ENCODE results near the gene ARHGAP12. TPM values are rescaled to one million over a fixed set of nuclear protein-coding genes. Genes with fewer than 3 reads are reported as not detected.

The ARHGAP12 gene
- total RNA-seq, 1 donor from 2014 or later = 32.2 TPM

GRCh38 chr10:31914370-31914769, 14.3 kb downstream of the ARHGAP12 start:
- Histone ChIP-seq H3K9me3 (no peaks in the 10 kb centered on the region), H3K27ac (no peak overlapping the region), H3K27me3 (no peaks in the 10 kb centered on the region), H3K4me1 (peaks cover 31% of the 10 kb centered on the region), H3K4me3 (no peak overlapping the region), H3K36me3 (no peaks in the 10 kb centered on the region)
- TF ChIP-seq POLR2A (IDR thresholded peaks at IDR 0.05) = no peak
- TF ChIP-seq POLR2AphosphoS5 (IDR thresholded peaks at IDR 0.05; ENCODE audit: insufficient read depth in 1 of 2, low read depth in 1 of 2) = no peak
- TF ChIP-seq, protein P1, sequence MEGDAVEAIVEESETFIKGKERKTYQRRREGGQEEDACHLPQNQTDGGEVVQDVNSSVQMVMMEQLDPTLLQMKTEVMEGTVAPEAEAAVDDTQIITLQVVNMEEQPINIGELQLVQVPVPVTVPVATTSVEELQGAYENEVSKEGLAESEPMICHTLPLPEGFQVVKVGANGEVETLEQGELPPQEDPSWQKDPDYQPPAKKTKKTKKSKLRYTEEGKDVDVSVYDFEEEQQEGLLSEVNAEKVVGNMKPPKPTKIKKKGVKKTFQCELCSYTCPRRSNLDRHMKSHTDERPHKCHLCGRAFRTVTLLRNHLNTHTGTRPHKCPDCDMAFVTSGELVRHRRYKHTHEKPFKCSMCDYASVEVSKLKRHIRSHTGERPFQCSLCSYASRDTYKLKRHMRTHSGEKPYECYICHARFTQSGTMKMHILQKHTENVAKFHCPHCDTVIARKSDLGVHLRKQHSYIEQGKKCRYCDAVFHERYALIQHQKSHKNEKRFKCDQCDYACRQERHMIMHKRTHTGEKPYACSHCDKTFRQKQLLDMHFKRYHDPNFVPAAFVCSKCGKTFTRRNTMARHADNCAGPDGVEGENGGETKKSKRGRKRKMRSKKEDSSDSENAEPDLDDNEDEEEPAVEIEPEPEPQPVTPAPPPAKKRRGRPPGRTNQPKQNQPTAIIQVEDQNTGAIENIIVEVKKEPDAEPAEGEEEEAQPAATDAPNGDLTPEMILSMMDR (IDR thresholded peaks at IDR 0.05) = no peak
- no peak for DNase-seq (ENCODE audit: extremely low spot score in 2 of 2)
- intact Hi-C loops (cut with DNase I) = no loop called here

- no peaks in the 10 kb centered on the region for H3K36me3 ChIP-seq
- no peaks in the 10 kb centered on the region for H3K9me3 ChIP-seq
- H3K4me1 ChIP-seq = peaks cover 36% of the 10 kb centered on the region
- no peak for DNase-seq (ENCODE audit: extremely low spot score in 2 of 2)
- intact Hi-C loops (cut with DNase I) = no loop called here
- no peak overlapping the region for H3K4me3 ChIP-seq
- no peak for TF ChIP-seq POLR2AphosphoS5 (IDR thresholded peaks at IDR 0.05; ENCODE audit: insufficient read depth in 1 of 2, low read depth in 1 of 2)
- no peak for TF ChIP-seq POLR2A (IDR thresholded peaks at IDR 0.05)
- no peaks in the 10 kb centered on the region for H3K27me3 ChIP-seq
- H3K27ac ChIP-seq = no peak overlapping the region
Observed at GRCh38 chr10:31912898-31913850, 15.5 kb downstream of the ARHGAP12 start.

GRCh38 chr10:31912289-31912688, 16.3 kb downstream of the ARHGAP12 start:
- Histone ChIP-seq H3K4me3 (no peak overlapping the region), H3K27me3 (no peaks in the 10 kb centered on the region), H3K9me3 (no peaks in the 10 kb centered on the region), H3K27ac (no peak overlapping the region), H3K36me3 (no peaks in the 10 kb centered on the region), H3K4me1 (peaks cover 38% of the 10 kb centered on the region)
- TF ChIP-seq POLR2AphosphoS5 (IDR thresholded peaks at IDR 0.05; ENCODE audit: insufficient read depth in 1 of 2, low read depth in 1 of 2) (no peak), POLR2A (IDR thresholded peaks at IDR 0.05) (no peak)
- TF ChIP-seq, protein P1 (IDR thresholded peaks at IDR 0.05) = no peak
- intact Hi-C loops (cut with DNase I) = no loop called here
- no peak for DNase-seq (ENCODE audit: extremely low spot score in 2 of 2)

DNA sequence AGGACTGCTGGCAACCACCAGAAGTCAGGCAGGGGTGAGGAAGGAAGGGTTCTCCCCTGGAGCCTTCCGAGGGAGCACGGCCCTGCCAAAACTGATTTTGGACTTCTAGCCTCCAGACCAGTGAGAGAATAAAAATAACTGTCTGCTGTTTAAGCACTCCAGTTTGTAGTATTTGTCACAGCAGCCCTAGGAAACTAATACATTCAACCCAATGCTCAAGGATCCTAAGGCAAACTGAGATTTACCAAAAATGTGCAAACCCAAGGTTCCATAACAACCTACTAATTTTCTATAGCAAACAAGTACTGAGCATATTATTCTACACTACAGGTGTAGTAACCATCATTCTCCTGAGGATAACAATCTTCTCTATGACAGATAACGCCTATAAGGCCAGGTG, 18.6 kb downstream of the ARHGAP12 start:
- H3K36me3 ChIP-seq = no peaks in the 10 kb centered on the region
- no peak overlapping the region for H3K4me3 ChIP-seq
- no peaks in the 10 kb centered on the region for H3K27me3 ChIP-seq
- H3K27ac ChIP-seq = no peak overlapping the region
- H3K9me3 ChIP-seq = no peaks in the 10 kb centered on the region
- intact Hi-C loops (cut with DNase I) = no loop called here
- peaks cover 44% of the 10 kb centered on the region for H3K4me1 ChIP-seq
- no peak for DNase-seq (ENCODE audit: extremely low spot score in 2 of 2)
- TF ChIP-seq POLR2AphosphoS5 (IDR thresholded peaks at IDR 0.05; ENCODE audit: insufficient read depth in 1 of 2, low read depth in 1 of 2) (no peak), POLR2A (IDR thresholded peaks at IDR 0.05) (no peak)
- TF ChIP-seq, protein P1 (IDR thresholded peaks at IDR 0.05) = no peak

DNA sequence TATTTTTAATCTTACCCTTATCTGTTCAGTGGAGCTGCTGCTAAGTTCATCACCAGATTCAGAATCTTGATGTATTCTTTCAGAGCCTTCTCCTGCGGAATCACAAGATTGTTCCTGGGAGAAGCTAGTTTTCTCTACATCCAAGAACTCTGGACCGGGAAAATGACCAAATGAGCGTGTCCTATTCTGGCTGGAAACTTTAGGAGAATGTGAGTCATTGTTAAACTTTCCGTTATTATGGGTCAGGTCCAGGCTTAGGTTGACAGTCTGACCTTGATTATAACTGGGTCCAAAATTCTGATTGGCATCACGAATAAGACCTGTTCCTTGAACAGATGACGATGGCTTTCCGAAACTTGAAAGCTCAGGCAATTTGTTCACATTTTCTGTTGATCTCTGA, 20.5 kb downstream of the ARHGAP12 start:
- Histone ChIP-seq H3K4me1 (peaks cover 37% of the 10 kb centered on the region), H3K36me3 (no peaks in the 10 kb centered on the region), H3K27ac (no peak overlapping the region), H3K27me3 (no peaks in the 10 kb centered on the region), H3K9me3 (no peaks in the 10 kb centered on the region), H3K4me3 (no peak overlapping the region)
- intact Hi-C loops (cut with DNase I) = no loop called here
- DNase-seq (ENCODE audit: extremely low spot score in 2 of 2) = no peak
- TF ChIP-seq POLR2A (IDR thresholded peaks at IDR 0.05) = no peak
- TF ChIP-seq POLR2AphosphoS5 (IDR thresholded peaks at IDR 0.05; ENCODE audit: insufficient read depth in 1 of 2, low read depth in 1 of 2) = no peak
- TF ChIP-seq, protein P1 (IDR thresholded peaks at IDR 0.05) = no peak

Data from vagina (tissue), 2 donors.